Fibroblast of lung (primary cell): ENCODE measurements around the gene BCAS3. TPM values are rescaled to one million over a fixed set of nuclear protein-coding genes. Genes with fewer than 3 reads are reported as not detected.

Source experiments
- DNase-seq, 2 donors: peaks; one replicate each; pipeline versions ENCODE4 v3.0.0 to v3.0.0-alpha.2; 2010; ENCODE audit warnings: low read depth in 2 of 2
- H2AFZ ChIP-seq: 2 replicates; pipeline ENCODE4 v1.5.1; 2012; ENCODE audit warnings: low read length, control low read depth, inconsistent platforms
- H3K27ac ChIP-seq: 2 replicates; pipeline ENCODE4 v1.5.1; 2011; ENCODE audit warnings: low read length, control low read depth; ENCODE audit not compliant: insufficient read depth
- H3K27me3 ChIP-seq: 2 replicates; pipeline ENCODE4 v1.5.1; 2011; ENCODE audit warnings: mild to moderate bottlenecking, low read length; ENCODE audit not compliant: control insufficient read depth, insufficient read depth
- H3K36me3 ChIP-seq: 2 replicates; pipeline ENCODE4 v1.5.1; 2011; ENCODE audit warnings: low read length; ENCODE audit not compliant: control insufficient read depth, insufficient read depth
- H3K4me1 ChIP-seq: 2 replicates; pipeline ENCODE4 v1.5.1; 2011; ENCODE audit warnings: low read length; ENCODE audit not compliant: control insufficient read depth, insufficient read depth; ENCODE audit errors: extremely low read depth
- H3K4me2 ChIP-seq: 2 replicates; pipeline ENCODE4 v1.5.1; 2011; ENCODE audit warnings: low read length, control low read depth; ENCODE audit not compliant: insufficient read depth; ENCODE audit errors: extremely low read depth
- H3K4me3 ChIP-seq, 4 experiments: fragments of 200-600 bp in 1 of 4; sonication (generic) in 1 of 4; replicated peaks in 1 of 4; 2 replicates each; pipeline ENCODE4 v1.5.1; 2011 to 2016; ENCODE audit warnings: low read length in 4 of 4, low read depth in 3 of 4, mild to moderate bottlenecking in 3 of 4, control low read depth in 2 of 4, inconsistent platforms in 1 of 4, mixed read lengths in 1 of 4; ENCODE audit not compliant: insufficient read depth in 1 of 4; ENCODE audit errors: control extremely low read depth in 1 of 4
- H3K79me2 ChIP-seq: 2 replicates; pipeline ENCODE4 v1.5.1; 2012; ENCODE audit warnings: mild to moderate bottlenecking, low read length, inconsistent platforms; ENCODE audit not compliant: control insufficient read depth, insufficient read depth
- H3K9ac ChIP-seq: 2 replicates; pipeline ENCODE4 v1.5.1; 2011; ENCODE audit warnings: mild to moderate bottlenecking, low read length, control low read depth; ENCODE audit not compliant: insufficient read depth
- H3K9me3 ChIP-seq: 2 replicates; pipeline ENCODE4 v1.5.1; 2012; ENCODE audit warnings: low read depth, low read length; ENCODE audit not compliant: control insufficient read depth, insufficient read depth
- H4K20me1 ChIP-seq: 2 replicates; pipeline ENCODE4 v1.5.1; 2011; ENCODE audit warnings: low read length; ENCODE audit not compliant: control insufficient read depth, insufficient read depth; ENCODE audit errors: extremely low read depth
- EZH2 ChIP-seq: IDR thresholded peaks from 2 replicates; pipeline ENCODE4 v1.5.1; 2012; ENCODE audit warnings: low read length, control low read depth, mild to moderate bottlenecking; ENCODE audit errors: missing control alignments
- polyA plus RNA-seq, 2 donors: library from polyadenylated mRNA; depleted of rRNA in 1 of 2; stranded (reverse) in 1 of 2; unstranded in 1 of 2; fragments of >200 nt; gene quantifications; 2 replicates each; pipeline ENCODE4 v1.2.1, GENCODE V29; 2011 to 2012; ENCODE audit warnings: missing spikeins in 1 of 2
- total RNA-seq: library from RNA; depleted of rRNA; stranded (reverse); fragments of >200 nt; gene quantifications from 2 replicates; pipeline ENCODE4 v1.2.1, GENCODE V29; 2014
- TF ChIP-seq, protein P1 (sequence below), 2 donors: IDR thresholded peaks in 1 of 2; conservative IDR thresholded peaks in 1 of 2; 1 replicate in 1 of 2; 2 replicates in 1 of 2; pipeline ENCODE4 v1.5.1; 2011 to 2012; ENCODE audit warnings: low read length in 2 of 2, control low read depth in 1 of 2, inconsistent platforms in 1 of 2, low read depth in 1 of 2, mild to moderate bottlenecking in 1 of 2

The BCAS3 gene
- total and polyA plus RNA-seq, 2 donors (not counting 1 experiment from before 2014, with no cell fraction given): 9.9 to 43.6 TPM

DNA sequence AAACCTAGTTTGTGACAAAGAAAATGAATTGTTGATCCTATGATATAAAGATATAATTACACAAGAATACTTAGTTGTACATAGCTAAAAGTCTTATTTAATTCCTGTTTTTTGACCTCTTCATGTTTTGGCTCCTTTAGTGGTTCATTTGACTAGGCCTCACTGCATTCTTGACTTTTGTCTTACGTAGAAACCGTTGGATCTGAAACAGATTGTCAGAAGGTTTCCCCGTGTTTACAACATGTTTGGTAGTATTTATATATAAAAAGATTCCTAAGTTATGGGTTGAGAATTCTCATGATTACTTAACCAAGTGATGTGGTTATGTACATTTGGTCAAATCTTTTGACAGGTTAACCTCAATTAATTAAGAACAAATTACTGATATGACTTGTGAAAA lies 162.8 kb downstream of the BCAS3 start:
- no peak overlapping the region for H2AFZ ChIP-seq
- no peaks in the 10 kb centered on the region for H4K20me1 ChIP-seq
- H3K27ac ChIP-seq: no peak overlapping the region
- H3K4me2 ChIP-seq: no peak overlapping the region
- no peak overlapping the region for H3K9ac ChIP-seq
- no peak overlapping the region for H3K4me3 ChIP-seq
- H3K9me3 ChIP-seq: no peaks in the 10 kb centered on the region
- peak in 1 of 2 donors; percentile 66 for DNase-seq
- TF ChIP-seq EZH2: no peak
- TF ChIP-seq, protein P1, sequence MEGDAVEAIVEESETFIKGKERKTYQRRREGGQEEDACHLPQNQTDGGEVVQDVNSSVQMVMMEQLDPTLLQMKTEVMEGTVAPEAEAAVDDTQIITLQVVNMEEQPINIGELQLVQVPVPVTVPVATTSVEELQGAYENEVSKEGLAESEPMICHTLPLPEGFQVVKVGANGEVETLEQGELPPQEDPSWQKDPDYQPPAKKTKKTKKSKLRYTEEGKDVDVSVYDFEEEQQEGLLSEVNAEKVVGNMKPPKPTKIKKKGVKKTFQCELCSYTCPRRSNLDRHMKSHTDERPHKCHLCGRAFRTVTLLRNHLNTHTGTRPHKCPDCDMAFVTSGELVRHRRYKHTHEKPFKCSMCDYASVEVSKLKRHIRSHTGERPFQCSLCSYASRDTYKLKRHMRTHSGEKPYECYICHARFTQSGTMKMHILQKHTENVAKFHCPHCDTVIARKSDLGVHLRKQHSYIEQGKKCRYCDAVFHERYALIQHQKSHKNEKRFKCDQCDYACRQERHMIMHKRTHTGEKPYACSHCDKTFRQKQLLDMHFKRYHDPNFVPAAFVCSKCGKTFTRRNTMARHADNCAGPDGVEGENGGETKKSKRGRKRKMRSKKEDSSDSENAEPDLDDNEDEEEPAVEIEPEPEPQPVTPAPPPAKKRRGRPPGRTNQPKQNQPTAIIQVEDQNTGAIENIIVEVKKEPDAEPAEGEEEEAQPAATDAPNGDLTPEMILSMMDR (conservative IDR thresholded peaks at IDR 0.05 in 1 of 2, IDR thresholded peaks at IDR 0.05 in 1 of 2; ENCODE audit: low read depth in 1 of 2, low read length in 2 of 2): no peak
- H3K27me3 ChIP-seq: no peaks in the 10 kb centered on the region
- H3K79me2 ChIP-seq: no peaks in the 10 kb centered on the region
- no peaks in the 10 kb centered on the region for H3K4me1 ChIP-seq
- no peaks in the 10 kb centered on the region for H3K36me3 ChIP-seq

DNA sequence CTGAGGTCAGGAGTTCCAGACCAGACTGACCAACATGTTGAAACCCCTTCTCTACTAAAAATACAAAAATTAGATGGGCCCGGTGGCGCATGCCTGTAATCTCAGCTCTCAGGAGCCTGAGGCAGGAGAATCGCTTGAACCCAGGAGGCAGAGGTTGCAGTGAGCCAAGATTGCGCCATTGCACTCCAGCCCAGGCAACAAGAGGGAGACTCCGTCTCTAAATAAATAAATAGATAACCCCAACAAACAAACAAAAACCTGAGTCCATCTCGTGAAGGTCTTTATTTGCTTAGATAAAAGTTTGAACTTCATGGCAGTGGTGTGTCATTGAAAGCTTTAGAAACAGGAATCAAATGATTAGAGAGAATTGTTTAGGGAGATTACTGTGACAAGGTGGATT lies 167.4 kb downstream of the BCAS3 start:
- Histone ChIP-seq H3K9me3 (no peaks in the 10 kb centered on the region), H3K4me2 (no peak overlapping the region), H3K4me1 (no peaks in the 10 kb centered on the region), H3K4me3 (no peak overlapping the region), H3K36me3 (no peaks in the 10 kb centered on the region), H2AFZ (no peak overlapping the region), H3K27ac (no peak overlapping the region), H3K27me3 (no peaks in the 10 kb centered on the region), H3K79me2 (no peaks in the 10 kb centered on the region), H3K9ac (no peak overlapping the region), H4K20me1 (no peaks in the 10 kb centered on the region)
- no peak for DNase-seq
- TF ChIP-seq EZH2: no peak

DNA sequence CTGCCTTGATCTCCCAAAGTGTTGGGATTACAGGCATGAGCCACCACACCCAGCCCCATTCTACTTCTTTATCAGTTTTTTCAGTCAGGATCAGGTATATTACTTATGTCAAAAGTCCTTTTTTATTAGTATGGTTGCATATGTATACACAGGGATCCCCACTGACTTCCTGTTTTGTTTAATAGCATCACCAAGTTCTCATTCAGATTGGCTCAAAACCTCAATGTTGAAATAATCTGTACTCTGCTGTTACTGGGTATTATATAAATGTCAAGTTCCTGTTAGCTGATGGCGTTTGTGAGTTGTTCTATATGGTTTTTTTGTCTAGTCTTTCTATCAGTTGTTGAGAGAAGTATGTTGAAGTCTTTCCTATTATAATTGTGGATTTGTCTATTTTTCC lies 168.5 kb downstream of the BCAS3 start:
- Histone ChIP-seq H3K79me2 (no peaks in the 10 kb centered on the region), H3K9me3 (no peaks in the 10 kb centered on the region), H3K4me3 (no peak overlapping the region), H4K20me1 (no peaks in the 10 kb centered on the region), H3K27me3 (no peaks in the 10 kb centered on the region), H3K9ac (no peak overlapping the region), H3K27ac (no peak overlapping the region), H3K4me2 (no peak overlapping the region), H3K4me1 (no peaks in the 10 kb centered on the region), H2AFZ (no peak overlapping the region), H3K36me3 (no peaks in the 10 kb centered on the region)
- TF ChIP-seq, protein P1 (conservative IDR thresholded peaks at IDR 0.05 in 1 of 2, IDR thresholded peaks at IDR 0.05 in 1 of 2; ENCODE audit: low read depth in 1 of 2, low read length in 2 of 2): no peak
- TF ChIP-seq EZH2: no peak
- DNase-seq: no peak
